Endodermal cell (in vitro differentiated cells): ENCODE data around the gene TRPM3. TPM values are rescaled to one million over a fixed set of nuclear protein-coding genes. Genes with fewer than 3 reads are reported as not detected.

Experiments
- DNase-seq: peaks from one replicate; pipeline ENCODE4 v3.0.0-alpha.2; 2017
- H3K27ac ChIP-seq: 2 replicates; pipeline ENCODE4 v1.5.1; 2013; ENCODE audit warnings: mild to moderate bottlenecking, low read depth, low read length, moderate library complexity
- H3K27me3 ChIP-seq: 2 replicates; pipeline ENCODE4 v1.6.1; 2013; ENCODE audit warnings: mild to moderate bottlenecking, low read length, moderate library complexity; ENCODE audit not compliant: insufficient read depth, control insufficient read depth, poor library complexity, severe bottlenecking
- H3K36me3 ChIP-seq: 2 replicates; pipeline ENCODE4 v1.7.0; 2013; ENCODE audit warnings: mild to moderate bottlenecking, low read length, moderate library complexity; ENCODE audit not compliant: control insufficient read depth, insufficient read depth
- H3K4me1 ChIP-seq: one replicate; pipeline ENCODE4 v1.7.0; 2013; ENCODE audit warnings: low read length; ENCODE audit not compliant: control insufficient read depth, insufficient read depth
- H3K4me3 ChIP-seq: 2 replicates; pipeline ENCODE4 v1.5.1; 2013; ENCODE audit warnings: mild to moderate bottlenecking, low read length, moderate library complexity
- H3K9ac ChIP-seq: 2 replicates; pipeline ENCODE4 v1.6.1; 2013; ENCODE audit warnings: mild to moderate bottlenecking, low read length, moderate library complexity; ENCODE audit not compliant: poor library complexity, severe bottlenecking; ENCODE audit errors: extremely low read depth
- H3K9me3 ChIP-seq: 2 replicates; pipeline ENCODE4 v1.6.1; 2013; ENCODE audit warnings: mild to moderate bottlenecking, low read length, moderate library complexity; ENCODE audit not compliant: control insufficient read depth
- H3K27ac Mint-ChIP-seq: 2 replicates; pipeline ENCODE4 v1.8.0; 2020; ENCODE audit warnings: mixed read lengths
- H3K27me3 Mint-ChIP-seq: 2 replicates; pipeline ENCODE4 v1.8.0; 2021; ENCODE audit warnings: mild to moderate bottlenecking, mixed read lengths; ENCODE audit not compliant: insufficient read depth
- H3K36me3 Mint-ChIP-seq: 2 replicates; pipeline ENCODE4 v1.8.0; 2020; ENCODE audit warnings: low read depth, mixed read lengths
- H3K4me1 Mint-ChIP-seq: 2 replicates; pipeline ENCODE4 v1.8.0; 2020; ENCODE audit warnings: mixed read lengths
- H3K4me3 Mint-ChIP-seq: 2 replicates; pipeline ENCODE4 v1.8.0; 2020; ENCODE audit warnings: mild to moderate bottlenecking, moderate library complexity, mixed read lengths
- H3K9me3 Mint-ChIP-seq: 2 replicates; pipeline ENCODE4 v1.8.0; 2020; ENCODE audit warnings: mild to moderate bottlenecking, mixed read lengths
- WGBS, 2 experiments: methylation state at CpG; one replicate each; pipeline versions ENCODE4 v1.1.5 to v1.1.7; 2013; ENCODE audit warnings: missing lambda C conversion rate in 2 of 2, mixed read lengths in 1 of 2; ENCODE audit not compliant: insufficient coverage in 1 of 2, insufficient read length in 1 of 2; 5-methylcytosine and 5-hydroxymethylcytosine counted together
- total RNA-seq, 2 donors: library from RNA; stranded (reverse); fragmentation: NEBNext Ultra II Directional in 1 of 2; extraction: Animal tissue kit (Norgen Biotek cat#: 25700) in 1 of 2; gene quantifications; 2 replicates in 1 of 2; 3 replicates in 1 of 2; pipeline ENCODE4 v1.2.1, GENCODE V29; 2021
- TF ChIP-seq, protein P1 (sequence below): fragments of 200-600 bp; sonication (generic); conservative IDR thresholded peaks from 2 replicates; pipeline ENCODE4 v1.5.0; 2021; ENCODE audit warnings: antibody characterized with exemption, mild to moderate bottlenecking

TRPM3 gene
- total RNA-seq, 2 donors from 2014 or later = 1.8 to 2.5 TPM

DNA sequence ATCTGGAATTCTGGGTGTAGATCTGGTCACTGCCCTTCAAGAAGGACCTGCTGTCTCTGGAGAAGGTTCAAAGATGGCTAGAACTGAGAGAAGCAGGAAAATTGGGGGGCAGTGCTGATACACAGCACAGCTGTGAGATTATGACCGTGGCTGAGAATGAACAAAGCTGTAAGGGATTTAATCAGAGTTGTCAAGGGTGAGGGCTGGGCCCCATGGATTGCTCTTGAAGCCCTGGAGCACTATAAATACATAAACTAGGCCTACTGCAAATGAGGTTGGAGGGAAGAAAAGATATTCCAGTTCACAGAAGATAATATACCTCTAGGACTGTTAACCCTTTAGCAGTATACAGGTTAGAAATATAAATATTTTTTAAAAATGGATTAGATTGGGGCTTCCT lies 620.6 kb downstream of the TRPM3 start:
- H3K36me3 Mint-ChIP-seq = no peaks in the 10 kb centered on the region
- Histone ChIP-seq H3K4me3 (no peak overlapping the region), H3K27me3 (no peaks in the 10 kb centered on the region), H3K4me1 (no peaks in the 10 kb centered on the region), H3K27ac (no peak overlapping the region), H3K9ac (no peak overlapping the region), H3K9me3 (no peaks in the 10 kb centered on the region), H3K36me3 (no peaks in the 10 kb centered on the region)
- H3K27ac Mint-ChIP-seq = no peak overlapping the region
- 87% methylated on average over 1 of the region's 1 CpG; no CpG with 5 or more reads in 1 of the 2 experiments for WGBS, 2 experiments
- DNase-seq = no peak
- no peaks in the 10 kb centered on the region for H3K27me3 Mint-ChIP-seq
- no peaks in the 10 kb centered on the region for H3K4me1 Mint-ChIP-seq
- no peaks in the 10 kb centered on the region for H3K9me3 Mint-ChIP-seq
- no peak overlapping the region for H3K4me3 Mint-ChIP-seq
- TF ChIP-seq, protein P1, sequence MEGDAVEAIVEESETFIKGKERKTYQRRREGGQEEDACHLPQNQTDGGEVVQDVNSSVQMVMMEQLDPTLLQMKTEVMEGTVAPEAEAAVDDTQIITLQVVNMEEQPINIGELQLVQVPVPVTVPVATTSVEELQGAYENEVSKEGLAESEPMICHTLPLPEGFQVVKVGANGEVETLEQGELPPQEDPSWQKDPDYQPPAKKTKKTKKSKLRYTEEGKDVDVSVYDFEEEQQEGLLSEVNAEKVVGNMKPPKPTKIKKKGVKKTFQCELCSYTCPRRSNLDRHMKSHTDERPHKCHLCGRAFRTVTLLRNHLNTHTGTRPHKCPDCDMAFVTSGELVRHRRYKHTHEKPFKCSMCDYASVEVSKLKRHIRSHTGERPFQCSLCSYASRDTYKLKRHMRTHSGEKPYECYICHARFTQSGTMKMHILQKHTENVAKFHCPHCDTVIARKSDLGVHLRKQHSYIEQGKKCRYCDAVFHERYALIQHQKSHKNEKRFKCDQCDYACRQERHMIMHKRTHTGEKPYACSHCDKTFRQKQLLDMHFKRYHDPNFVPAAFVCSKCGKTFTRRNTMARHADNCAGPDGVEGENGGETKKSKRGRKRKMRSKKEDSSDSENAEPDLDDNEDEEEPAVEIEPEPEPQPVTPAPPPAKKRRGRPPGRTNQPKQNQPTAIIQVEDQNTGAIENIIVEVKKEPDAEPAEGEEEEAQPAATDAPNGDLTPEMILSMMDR = no peak

DNA sequence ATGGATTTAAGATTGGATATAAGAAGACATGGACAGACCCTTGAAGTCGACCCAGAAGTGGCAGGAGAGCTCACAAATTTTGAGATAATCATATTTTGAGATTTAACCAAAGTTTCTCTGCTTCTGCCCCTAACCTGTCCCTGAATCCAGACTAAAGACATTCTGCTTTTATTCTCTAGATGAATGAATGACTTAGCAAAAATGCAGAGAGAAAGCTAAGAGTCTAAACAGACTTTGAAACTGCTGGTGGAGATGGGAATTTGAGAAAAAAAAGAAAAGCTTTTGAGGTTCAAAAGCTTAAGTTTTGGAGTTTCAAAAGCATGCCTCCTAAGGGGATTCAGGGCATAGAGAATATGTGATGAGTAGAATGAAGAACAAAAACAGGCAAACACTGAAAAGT lies 621.8 kb downstream of the TRPM3 start:
- no peak overlapping the region for H3K4me3 ChIP-seq
- Mint-ChIP-seq H3K4me3 (no peak overlapping the region), H3K27me3 (peaks cover 2% of the 10 kb centered on the region), H3K36me3 (no peaks in the 10 kb centered on the region), H3K4me1 (no peaks in the 10 kb centered on the region), H3K9me3 (no peaks in the 10 kb centered on the region), H3K27ac (no peak overlapping the region)
- no peaks in the 10 kb centered on the region for H3K4me1 ChIP-seq
- TF ChIP-seq, protein P1 = no peak
- no peak overlapping the region for H3K9ac ChIP-seq
- H3K27me3 ChIP-seq = no peaks in the 10 kb centered on the region
- no peak for DNase-seq
- no peaks in the 10 kb centered on the region for H3K9me3 ChIP-seq
- 77 to 100% methylated on average over 1 of the region's 1 CpG for WGBS, 2 experiments
- no peaks in the 10 kb centered on the region for H3K36me3 ChIP-seq
- no peak overlapping the region for H3K27ac ChIP-seq

DNA sequence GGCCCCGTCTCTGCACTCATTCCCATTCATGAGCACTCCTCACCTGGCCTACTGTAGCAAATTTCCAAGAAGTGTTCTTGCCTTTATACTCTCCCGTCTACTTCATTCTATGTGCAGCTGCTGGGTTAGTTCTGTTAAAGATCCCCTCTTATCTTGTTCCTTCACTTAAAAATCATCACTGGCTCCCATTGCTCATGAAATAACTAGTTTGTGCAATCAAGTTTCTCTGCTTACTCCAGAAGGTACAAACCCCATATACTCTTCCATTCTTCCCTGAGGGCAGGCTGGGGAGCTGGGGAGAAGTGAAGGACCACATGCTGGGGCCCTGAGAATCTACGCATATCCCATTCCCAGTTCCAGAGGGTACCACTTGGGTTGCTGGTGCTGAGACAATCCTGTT lies 622.6 kb downstream of the TRPM3 start:
- H3K4me3 Mint-ChIP-seq = no peak overlapping the region
- peaks cover 2% of the 10 kb centered on the region for H3K27me3 Mint-ChIP-seq
- H3K9me3 ChIP-seq = no peaks in the 10 kb centered on the region
- no peaks in the 10 kb centered on the region for H3K27me3 ChIP-seq
- H3K4me1 Mint-ChIP-seq = no peaks in the 10 kb centered on the region
- H3K4me1 ChIP-seq = no peaks in the 10 kb centered on the region
- no peak overlapping the region for H3K27ac Mint-ChIP-seq
- TF ChIP-seq, protein P1 = no peak
- H3K9me3 Mint-ChIP-seq = no peaks in the 10 kb centered on the region
- no peaks in the 10 kb centered on the region for H3K36me3 Mint-ChIP-seq
- no peak overlapping the region for H3K4me3 ChIP-seq
- DNase-seq = no peak
- no peaks in the 10 kb centered on the region for H3K36me3 ChIP-seq
- no peak overlapping the region for H3K27ac ChIP-seq
- 94% methylated on average over 2 to 3 of the region's 3 CpGs for WGBS, 2 experiments
- no peak overlapping the region for H3K9ac ChIP-seq
